Stomach (tissue), 9 donors: ENCODE data around the gene C1orf226. TPM values are rescaled to one million over a fixed set of nuclear protein-coding genes. Genes with fewer than 3 reads are reported as not detected.
"Not testable (repeated sequence)": the region's sequence is repeated elsewhere in the genome, so short reads cannot be mapped to it uniquely, and the experiment has no call there.

Source experiments
- DNase-seq, 2 donors: peaks; one replicate each; pipeline versions ENCODE4 v3.0.0 to v3.0.0-alpha.2; 2013 to 2019
- H3K27ac ChIP-seq, 5 donors: fragments of 200-600 bp in 4 of 5; sonication (generic) in 4 of 5; one replicate each; pipeline ENCODE4 v1.5.1; 2013 to 2019; ENCODE audit warnings: mild to moderate bottlenecking in 1 of 5, moderate library complexity in 1 of 5
- H3K27me3 ChIP-seq, 3 donors: fragments of 200-600 bp; sonication (generic); one replicate each; pipeline ENCODE4 v1.5.1; 2017 to 2019; ENCODE audit warnings: mixed run types in 1 of 3
- H3K36me3 ChIP-seq, 4 donors: fragments of 200-600 bp; sonication (generic); 1 replicate in 3 of 4; 2 replicates in 1 of 4; pipeline ENCODE4 v1.5.1; 2016 to 2019
- H3K4me1 ChIP-seq, 4 donors: fragments of 200-600 bp; sonication (generic); one replicate each; pipeline ENCODE4 v1.5.1; 2016 to 2019
- H3K4me3 ChIP-seq, 4 donors: fragments of 200-600 bp; sonication (generic) in 3 of 4; one replicate each; pipeline ENCODE4 v1.5.1; 2016 to 2019; ENCODE audit warnings: mild to moderate bottlenecking in 1 of 4
- H3K9me3 ChIP-seq, 4 donors: fragments of 200-600 bp; sonication (generic); one replicate each; pipeline ENCODE4 v1.5.1; 2016 to 2019
- EP300 ChIP-seq: sonication (generic); formaldehyde crosslinking; IDR thresholded peaks from one replicate; pipeline ENCODE4 v1.6.1; 2017; ENCODE audit warnings: antibody characterized with exemption
- POLR2A ChIP-seq, 4 donors: fragments of 450-650 bp; IDR thresholded peaks; one replicate each; pipeline ENCODE4 v1.6.1; 2016; ENCODE audit warnings: antibody characterized with exemption in 4 of 4, control low read depth in 2 of 4, mild to moderate bottlenecking in 1 of 4, moderate library complexity in 1 of 4
- POLR2AphosphoS5 ChIP-seq, 3 donors: sonication (generic); formaldehyde crosslinking; IDR thresholded peaks; one replicate each; pipeline ENCODE4 v1.6.1; 2016; ENCODE audit warnings: antibody characterized with exemption in 3 of 3
- WGBS, 5 donors: extraction: QIAGEN DNeasy Blood & Tissue Kit in 3 of 5; methylation state at CpG; one replicate each; pipeline versions ENCODE4 v1.1.5 to v1.1.7; 2013 to 2018; 5-methylcytosine and 5-hydroxymethylcytosine counted together
- intact Hi-C: fragments of 100-400 bp; cut with DNase I; formaldehyde crosslinking; loops from one replicate; pipeline ENCODE4 v1.15.1; 2023; ENCODE audit warnings: low total_unique reads
- polyA plus RNA-seq, 3 donors: library from polyadenylated mRNA; stranded (reverse); fragments of 200-250 nt; gene quantifications; one replicate each; pipeline ENCODE4 v1.2.3, GENCODE V29; 2013
- total RNA-seq, 5 donors: library from RNA; depleted of rRNA; stranded (reverse); fragments of >200 nt; gene quantifications; one replicate each; pipeline versions ENCODE4 v1.1.0 to v1.2.3, GENCODE V29; 2014 to 2016
- TF ChIP-seq, protein P1 (sequence below), 7 experiments: fragments of 450-650 bp in 4 of 7; fragments of 200-600 bp in 3 of 7; sonication (generic) in 3 of 7; IDR thresholded peaks; one replicate each; pipeline ENCODE4 v1.5.1; 2016 to 2019; ENCODE audit warnings: antibody characterized with exemption in 7 of 7, control low read depth in 2 of 7, mild to moderate bottlenecking in 1 of 7
- donor health status: healthy with polysubstance abuse.
- donor health status: Bipolar disorder and iron deficiency.
- donor health status: healthy.

Gene C1orf226
- total and polyA plus RNA-seq, 8 donors = 2.4 to 14.0 (median 4.0) TPM

DNA sequence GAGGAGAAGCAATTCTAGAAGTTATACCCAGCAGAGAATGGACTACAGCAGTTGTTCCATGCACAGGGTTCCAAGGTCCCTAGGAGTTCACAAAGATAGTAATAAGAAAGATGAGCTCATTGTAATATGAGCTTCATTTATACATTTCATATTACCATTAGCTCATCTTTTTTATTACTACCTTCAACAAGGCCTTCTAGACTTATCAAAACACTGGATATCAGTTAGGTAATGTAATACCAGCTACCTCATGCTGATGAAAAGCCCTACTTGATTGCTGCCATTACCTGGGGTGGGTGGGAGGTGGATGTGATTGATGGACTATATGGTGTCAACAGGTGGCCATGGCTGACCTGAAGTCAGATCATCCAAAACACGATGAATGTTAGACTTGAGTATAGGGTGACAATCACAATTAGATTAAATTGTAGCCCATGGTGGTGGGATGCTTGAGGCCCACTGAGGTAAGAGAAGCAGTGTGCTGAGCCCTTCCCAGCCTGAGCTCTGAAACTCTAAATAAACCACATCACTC lies 39.0 kb upstream of the C1orf226 start:
- H3K9me3 ChIP-seq = no peaks in the 10 kb centered on the region
- 76 to 100% (median 93%) methylated on average over 1 of the region's 1 CpG for WGBS, 5 donors
- TF ChIP-seq EP300 = no peak
- TF ChIP-seq POLR2AphosphoS5 (IDR thresholded peaks at IDR 0.05) = no peak
- no peak for TF ChIP-seq POLR2A (IDR thresholded peaks at IDR 0.05)

DNA sequence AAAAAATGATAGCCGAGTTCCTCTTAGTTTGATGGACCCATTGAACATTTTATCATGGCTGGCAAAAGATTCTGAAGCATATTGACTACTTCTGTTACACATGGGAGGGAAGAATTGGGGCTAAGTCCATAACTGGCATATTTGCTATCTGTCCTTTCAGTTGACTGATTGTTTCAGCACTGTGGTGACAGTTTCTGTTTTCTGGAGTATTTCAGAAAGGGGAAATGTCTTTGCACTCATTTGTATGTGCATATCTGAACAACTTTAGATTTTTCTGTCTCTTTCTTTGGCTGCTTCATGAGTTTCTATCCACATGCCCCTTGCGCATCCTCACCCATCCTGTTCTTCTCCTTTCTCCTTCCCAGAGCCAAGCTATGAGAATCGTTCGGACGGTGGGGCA lies 38.1 kb upstream of the C1orf226 start:
- 81 to 90% (median 88%) methylated on average over 5 of the region's 5 CpGs for WGBS, 5 donors
- no peak for TF ChIP-seq POLR2A (IDR thresholded peaks at IDR 0.05)
- TF ChIP-seq POLR2AphosphoS5 (IDR thresholded peaks at IDR 0.05) = no peak
- TF ChIP-seq, protein P1, sequence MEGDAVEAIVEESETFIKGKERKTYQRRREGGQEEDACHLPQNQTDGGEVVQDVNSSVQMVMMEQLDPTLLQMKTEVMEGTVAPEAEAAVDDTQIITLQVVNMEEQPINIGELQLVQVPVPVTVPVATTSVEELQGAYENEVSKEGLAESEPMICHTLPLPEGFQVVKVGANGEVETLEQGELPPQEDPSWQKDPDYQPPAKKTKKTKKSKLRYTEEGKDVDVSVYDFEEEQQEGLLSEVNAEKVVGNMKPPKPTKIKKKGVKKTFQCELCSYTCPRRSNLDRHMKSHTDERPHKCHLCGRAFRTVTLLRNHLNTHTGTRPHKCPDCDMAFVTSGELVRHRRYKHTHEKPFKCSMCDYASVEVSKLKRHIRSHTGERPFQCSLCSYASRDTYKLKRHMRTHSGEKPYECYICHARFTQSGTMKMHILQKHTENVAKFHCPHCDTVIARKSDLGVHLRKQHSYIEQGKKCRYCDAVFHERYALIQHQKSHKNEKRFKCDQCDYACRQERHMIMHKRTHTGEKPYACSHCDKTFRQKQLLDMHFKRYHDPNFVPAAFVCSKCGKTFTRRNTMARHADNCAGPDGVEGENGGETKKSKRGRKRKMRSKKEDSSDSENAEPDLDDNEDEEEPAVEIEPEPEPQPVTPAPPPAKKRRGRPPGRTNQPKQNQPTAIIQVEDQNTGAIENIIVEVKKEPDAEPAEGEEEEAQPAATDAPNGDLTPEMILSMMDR (IDR thresholded peaks at IDR 0.05) = no peak
- no peak for TF ChIP-seq EP300
- H3K27ac ChIP-seq = no peak overlapping the region

More for the DNA sequence above, 39.0 kb upstream of the C1orf226 start:
- intact Hi-C loops = no loop called here
- no peak for DNase-seq
- Histone ChIP-seq H3K4me3 (no peak overlapping the region), H3K27me3 (no peaks in the 10 kb centered on the region), H3K4me1 (peaks cover 0 to 7% (median 3%) of the 10 kb centered on the region in 4 donors), H3K27ac (no peak overlapping the region), H3K36me3 (peaks cover 0 to 10% (median 5%) of the 10 kb centered on the region in 4 donors)

DNA sequence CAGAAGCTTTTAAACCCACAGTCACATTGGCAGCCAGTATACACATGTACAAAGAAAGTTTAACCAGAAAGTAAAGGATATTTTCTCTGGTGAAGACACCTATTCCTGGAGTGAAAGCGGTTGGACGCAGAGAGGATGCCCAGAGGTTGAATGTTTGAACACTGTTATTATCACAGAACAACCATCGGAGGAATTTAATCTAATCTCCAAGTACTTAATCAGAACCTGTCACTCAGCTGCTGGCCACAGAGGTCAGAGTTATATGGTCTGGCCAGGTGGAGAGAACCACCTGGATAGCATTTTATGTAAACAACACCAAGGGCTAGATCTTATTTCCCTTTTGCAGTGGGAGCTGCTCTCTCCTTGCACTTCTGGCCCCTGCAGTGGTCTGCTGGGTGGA lies 34.2 kb upstream of the C1orf226 start:
- Histone ChIP-seq H3K4me1 (peaks cover 0 to 10% (median 4%) of the 10 kb centered on the region in 4 donors), H3K27me3 (no peaks in the 10 kb centered on the region), H3K9me3 (no peaks in the 10 kb centered on the region), H3K4me3 (no peak overlapping the region), H3K36me3 (peaks cover 0 to 10% (median 7%) of the 10 kb centered on the region in 4 donors), H3K27ac (no peak overlapping the region)
- 19 to 48% (median 36%) methylated on average over 3 of the region's 3 CpGs for WGBS, 5 donors
- peak; percentile 32 to 43 for DNase-seq
- intact Hi-C loops = no loop called here
- TF ChIP-seq EP300 (no peak), POLR2AphosphoS5 (IDR thresholded peaks at IDR 0.05) (peak in 2 of 3 donors; percentile 47 to 53)

More for the DNA sequence above, 38.1 kb upstream of the C1orf226 start:
- no peaks in the 10 kb centered on the region for H3K9me3 ChIP-seq
- DNase-seq = no peak
- H3K27me3 ChIP-seq = no peaks in the 10 kb centered on the region
- peaks cover 0 to 10% (median 4%) of the 10 kb centered on the region in 4 donors for H3K4me1 ChIP-seq
- H3K36me3 ChIP-seq = peaks cover 0 to 10% (median 7%) of the 10 kb centered on the region in 4 donors
- no peak overlapping the region for H3K4me3 ChIP-seq
- intact Hi-C loops = no loop called here

DNA sequence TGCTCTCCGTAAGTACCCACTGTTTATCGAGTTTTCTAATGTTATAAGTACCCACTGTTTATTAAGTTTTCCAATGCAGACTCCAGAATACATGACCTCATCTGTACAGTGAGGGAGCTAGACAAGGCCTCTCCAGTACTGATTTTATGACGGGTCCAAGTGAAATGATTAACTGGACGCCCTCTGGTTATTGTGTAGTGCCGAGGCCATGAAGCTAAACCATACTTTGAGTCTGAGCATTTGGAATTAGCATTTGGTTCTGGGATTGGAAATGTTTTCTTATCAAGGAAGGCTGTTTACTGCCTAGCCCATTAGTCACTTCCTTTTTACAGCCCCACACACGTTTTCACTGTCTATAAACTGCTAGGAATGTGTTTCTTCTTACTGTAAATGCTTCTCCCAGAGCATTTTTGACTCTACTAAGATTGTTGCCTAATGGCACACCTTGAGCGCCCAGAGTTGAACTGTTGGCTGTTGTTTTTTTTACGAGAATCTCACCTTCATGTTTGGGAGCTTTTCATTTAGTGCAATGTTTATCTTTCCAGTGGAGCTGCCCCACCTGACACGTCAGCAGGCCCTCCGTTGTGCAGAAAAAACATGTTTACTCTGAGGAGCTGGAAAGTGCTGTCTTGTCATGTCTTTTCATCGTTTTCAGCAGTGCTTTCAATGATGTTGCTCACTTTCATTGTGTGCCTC lies 31.7 kb upstream of the C1orf226 start:
- TF ChIP-seq, protein P1 (IDR thresholded peaks at IDR 0.05) = no peak
- TF ChIP-seq POLR2AphosphoS5 (IDR thresholded peaks at IDR 0.05) = no peak
- no peak for TF ChIP-seq EP300
- TF ChIP-seq POLR2A (IDR thresholded peaks at IDR 0.05) = no peak
- H3K27ac ChIP-seq = no peak overlapping the region
- 60 to 71% (median 65%) methylated on average over 11 of the region's 11 CpGs for WGBS, 5 donors
- H3K36me3 ChIP-seq = peaks cover 0 to 8% (median under 1%) of the 10 kb centered on the region in 4 donors
- no peaks in the 10 kb centered on the region for H3K27me3 ChIP-seq
- H3K4me1 ChIP-seq = peaks cover 0 to 17% (median 4%) of the 10 kb centered on the region in 4 donors
- no peaks in the 10 kb centered on the region for H3K9me3 ChIP-seq
- peak in 1 of 2 donors; percentile 34 for DNase-seq
- intact Hi-C loops = no loop called here
- H3K4me3 ChIP-seq = no peak overlapping the region

DNA sequence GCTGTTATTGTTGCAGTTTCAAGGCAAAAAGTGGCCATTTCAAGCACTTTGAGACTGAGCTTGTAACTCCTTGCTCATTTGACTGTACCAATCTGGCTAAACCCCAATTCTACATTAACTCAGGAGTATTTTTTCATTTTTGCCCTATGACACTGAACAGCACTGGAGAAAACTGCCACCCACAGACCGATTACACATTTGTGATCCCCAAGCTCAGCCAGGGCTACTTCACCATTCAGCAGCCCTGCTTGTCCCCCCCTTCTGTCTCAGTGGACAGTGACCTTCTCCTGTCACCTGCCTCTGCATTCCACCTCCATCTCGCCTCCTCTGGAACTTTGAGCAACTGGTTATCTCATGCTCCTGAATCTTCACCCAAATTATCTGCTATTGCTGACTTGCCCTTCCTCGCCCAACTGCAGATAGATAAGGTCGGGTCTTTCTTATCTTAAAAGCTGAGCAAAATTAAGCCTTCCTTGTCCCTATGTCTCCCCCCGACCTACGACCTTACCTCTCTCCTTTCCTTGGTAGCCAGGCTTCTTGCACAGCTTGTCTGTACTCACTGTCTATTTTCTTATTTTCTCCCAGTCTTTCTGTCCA lies 30.2 kb upstream of the C1orf226 start:
- no peak for TF ChIP-seq EP300
- no peak for TF ChIP-seq POLR2AphosphoS5 (IDR thresholded peaks at IDR 0.05)
- TF ChIP-seq, protein P1 (IDR thresholded peaks at IDR 0.05) = no peak
- intact Hi-C loops = no loop called here
- H3K4me3 ChIP-seq = no peak overlapping the region
- no peaks in the 10 kb centered on the region for H3K9me3 ChIP-seq
- 78 to 85% (median 82%) methylated on average over 6 of the region's 6 CpGs for WGBS, 5 donors
- H3K36me3 ChIP-seq = peaks cover 4 to 19% (median 12%) of the 10 kb centered on the region in 4 donors
- H3K4me1 ChIP-seq = peaks cover 0 to 17% (median 4%) of the 10 kb centered on the region in 4 donors
- no peak overlapping the region for H3K27ac ChIP-seq
- H3K27me3 ChIP-seq = no peaks in the 10 kb centered on the region
- DNase-seq = no peak

DNA sequence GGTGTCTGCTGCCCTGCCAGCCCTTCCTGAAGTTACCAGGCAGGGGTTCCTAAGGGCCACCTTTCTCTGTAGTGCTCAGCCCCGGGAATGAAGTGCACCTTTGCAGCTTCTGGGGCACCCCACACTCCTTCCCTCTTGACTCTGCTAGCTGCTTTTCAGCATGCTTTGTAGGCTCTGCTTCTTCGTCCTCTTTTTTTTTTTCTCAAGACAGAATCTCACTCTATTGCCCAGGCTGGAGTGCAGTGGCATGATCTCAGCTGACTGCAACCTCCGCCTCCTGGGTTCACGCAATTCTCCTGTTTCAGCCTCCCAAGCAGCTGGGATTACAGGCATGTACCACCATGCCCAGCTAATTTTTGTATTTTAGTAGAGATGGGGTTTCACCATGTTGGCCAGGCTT lies 29.7 kb upstream of the C1orf226 start:
- Histone ChIP-seq H3K4me1 (peaks cover 0 to 16% (median 4%) of the 10 kb centered on the region in 4 donors), H3K36me3 (peaks cover 4 to 24% (median 18%) of the 10 kb centered on the region in 4 donors)
- intact Hi-C loops, H3K4me3 ChIP-seq, H3K27me3 ChIP-seq, H3K27ac ChIP-seq, H3K9me3 ChIP-seq, DNase-seq: not testable (repeated sequence)
- WGBS, 5 donors = 67 to 93% (median 89%) methylated on average over 3 to 4 of the region's 4 CpGs
